ENCODE measurements around the gene KSR1.
"Not testable (repeated sequence)": the region's sequence is repeated elsewhere in the genome, so short reads cannot be mapped to it uniquely, and the experiment has no call there.

Gene KSR1

DNA sequence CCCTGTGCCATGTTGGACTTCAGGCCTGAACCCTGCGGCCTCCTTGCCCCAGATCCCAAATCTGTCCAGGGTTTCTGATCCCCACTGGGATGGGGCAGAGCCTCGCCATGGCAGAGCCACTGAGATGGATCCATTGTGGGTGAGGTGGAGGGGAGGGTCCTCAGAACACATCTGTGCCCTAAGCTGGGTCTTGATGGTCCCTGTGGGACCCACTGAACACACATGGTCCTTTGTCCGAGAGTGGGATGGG is 38.0 kb upstream of the KSR1 start:
- TF ChIP-seq, protein P1, sequence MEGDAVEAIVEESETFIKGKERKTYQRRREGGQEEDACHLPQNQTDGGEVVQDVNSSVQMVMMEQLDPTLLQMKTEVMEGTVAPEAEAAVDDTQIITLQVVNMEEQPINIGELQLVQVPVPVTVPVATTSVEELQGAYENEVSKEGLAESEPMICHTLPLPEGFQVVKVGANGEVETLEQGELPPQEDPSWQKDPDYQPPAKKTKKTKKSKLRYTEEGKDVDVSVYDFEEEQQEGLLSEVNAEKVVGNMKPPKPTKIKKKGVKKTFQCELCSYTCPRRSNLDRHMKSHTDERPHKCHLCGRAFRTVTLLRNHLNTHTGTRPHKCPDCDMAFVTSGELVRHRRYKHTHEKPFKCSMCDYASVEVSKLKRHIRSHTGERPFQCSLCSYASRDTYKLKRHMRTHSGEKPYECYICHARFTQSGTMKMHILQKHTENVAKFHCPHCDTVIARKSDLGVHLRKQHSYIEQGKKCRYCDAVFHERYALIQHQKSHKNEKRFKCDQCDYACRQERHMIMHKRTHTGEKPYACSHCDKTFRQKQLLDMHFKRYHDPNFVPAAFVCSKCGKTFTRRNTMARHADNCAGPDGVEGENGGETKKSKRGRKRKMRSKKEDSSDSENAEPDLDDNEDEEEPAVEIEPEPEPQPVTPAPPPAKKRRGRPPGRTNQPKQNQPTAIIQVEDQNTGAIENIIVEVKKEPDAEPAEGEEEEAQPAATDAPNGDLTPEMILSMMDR (IDR thresholded peaks at IDR 0.05; ENCODE audit: low read depth, low read length, missing control alignments): no peak
- Histone ChIP-seq H3K27me3 (replicated peaks) (no peaks in the 10 kb centered on the region), H3K27ac (no peak overlapping the region), H3K4me3 (ENCODE audit: low read depth, low read length) (no peak overlapping the region), H3K36me3 (replicated peaks) (no peaks in the 10 kb centered on the region)
- in situ Hi-C loops (cut with HindIII; ENCODE audit: low pct_ligation_motif_present, low sequenced_read_pairs): no loop called here
- DNase-seq: no peak

DNA sequence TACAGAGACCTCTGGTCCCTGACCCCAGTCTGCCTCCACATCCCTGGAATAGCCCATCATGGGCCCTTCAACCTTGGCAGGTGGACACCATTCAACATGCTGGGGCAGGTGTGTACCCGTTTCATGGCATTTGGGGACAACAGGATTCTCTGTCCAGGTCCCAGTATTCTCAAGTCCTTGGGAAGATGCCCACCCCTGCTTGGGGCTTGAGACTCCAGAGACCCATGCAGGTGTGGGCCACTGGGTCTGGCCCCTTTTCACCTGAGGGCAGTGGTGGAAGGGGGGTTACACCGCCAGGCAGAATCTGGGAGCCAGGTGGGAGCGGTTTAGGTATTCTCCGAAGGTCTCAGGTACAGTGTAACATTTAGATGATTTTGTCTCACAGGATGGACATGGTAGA is 37.1 kb upstream of the KSR1 start:
- H3K27ac ChIP-seq: no peak overlapping the region

DNA sequence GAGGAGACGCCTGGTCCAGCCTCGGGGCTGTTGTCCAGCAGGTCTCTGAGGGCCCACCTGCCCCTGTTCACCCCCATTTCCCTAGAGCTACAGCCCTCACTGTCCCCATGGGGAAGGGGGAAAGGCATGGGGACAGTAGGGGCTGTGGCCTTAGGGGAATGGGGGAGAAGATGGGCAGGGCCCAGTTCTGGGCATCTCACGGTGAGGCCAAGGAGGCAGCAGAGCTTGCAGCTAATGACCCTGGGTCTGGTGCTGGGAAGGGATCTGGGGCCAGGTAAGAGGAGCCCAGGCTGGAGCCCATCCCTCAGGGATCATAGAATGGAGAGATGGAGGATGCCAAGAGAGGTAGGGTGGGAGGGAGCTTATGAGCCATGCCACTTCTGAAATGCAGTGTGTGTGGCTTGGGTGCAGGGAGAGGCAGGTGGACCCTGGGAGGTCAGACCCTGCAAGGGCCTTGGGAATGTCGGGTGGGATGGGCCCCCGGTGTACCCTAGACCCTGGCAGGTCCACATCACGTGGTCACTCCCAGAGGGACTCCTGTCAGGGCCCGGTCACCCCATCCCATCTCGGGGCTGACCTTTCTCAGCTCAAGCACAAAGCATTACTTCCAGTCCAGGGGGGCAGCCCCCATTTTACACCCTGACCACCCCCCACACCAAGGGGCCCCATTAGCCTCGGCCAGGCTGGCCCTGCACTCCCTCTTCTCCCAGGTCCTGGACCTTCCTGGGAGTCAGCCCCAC is 35.9 kb upstream of the KSR1 start:
- no peak overlapping the region for H3K27ac ChIP-seq
- TF ChIP-seq, protein P1 (IDR thresholded peaks at IDR 0.05; ENCODE audit: low read depth, low read length, missing control alignments): no peak
- H3K27me3 ChIP-seq (replicated peaks): no peaks in the 10 kb centered on the region
- no peak overlapping the region for H3K4me3 ChIP-seq (ENCODE audit: low read depth, low read length)
- no peaks in the 10 kb centered on the region for H3K36me3 ChIP-seq (replicated peaks)
- in situ Hi-C loops (cut with HindIII; ENCODE audit: low pct_ligation_motif_present, low sequenced_read_pairs): no loop called here
- no peak for DNase-seq

More for the DNA sequence above, 37.1 kb upstream of the KSR1 start:
- Histone ChIP-seq H3K4me3 (ENCODE audit: low read depth, low read length) (no peak overlapping the region), H3K27me3 (replicated peaks) (no peaks in the 10 kb centered on the region), H3K36me3 (replicated peaks) (no peaks in the 10 kb centered on the region)
- DNase-seq: no peak
- in situ Hi-C loops (cut with HindIII; ENCODE audit: low pct_ligation_motif_present, low sequenced_read_pairs): no loop called here
- TF ChIP-seq, protein P1 (IDR thresholded peaks at IDR 0.05; ENCODE audit: low read depth, low read length, missing control alignments): no peak

DNA sequence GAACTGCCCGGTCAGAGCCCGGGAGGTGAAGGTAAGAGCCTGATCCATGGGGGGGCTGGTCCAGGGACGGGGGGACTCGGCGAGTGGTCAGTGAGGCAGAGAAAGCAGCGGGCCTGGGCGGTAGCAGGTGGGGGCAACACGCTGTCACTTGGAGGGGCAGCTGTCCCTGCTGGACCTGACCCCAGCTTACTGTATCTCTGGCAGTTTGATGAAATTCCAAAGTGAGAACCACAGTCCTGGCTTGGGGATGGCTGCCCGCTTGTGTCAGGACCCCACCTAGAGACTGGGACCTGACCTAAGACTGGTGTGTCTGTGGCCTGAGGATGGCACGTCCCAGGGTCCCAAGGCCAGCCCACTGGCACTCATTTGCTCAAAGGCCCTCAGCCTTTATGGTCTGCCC is 35.1 kb upstream of the KSR1 start:
- DNase-seq: no peak
- Histone ChIP-seq H3K27ac (no peak overlapping the region), H3K4me3 (ENCODE audit: low read depth, low read length) (no peak overlapping the region), H3K36me3 (replicated peaks) (no peaks in the 10 kb centered on the region), H3K27me3 (replicated peaks) (no peaks in the 10 kb centered on the region)
- TF ChIP-seq, protein P1 (IDR thresholded peaks at IDR 0.05; ENCODE audit: low read depth, low read length, missing control alignments): no peak
- in situ Hi-C loops (cut with HindIII; ENCODE audit: low pct_ligation_motif_present, low sequenced_read_pairs): no loop called here

DNA sequence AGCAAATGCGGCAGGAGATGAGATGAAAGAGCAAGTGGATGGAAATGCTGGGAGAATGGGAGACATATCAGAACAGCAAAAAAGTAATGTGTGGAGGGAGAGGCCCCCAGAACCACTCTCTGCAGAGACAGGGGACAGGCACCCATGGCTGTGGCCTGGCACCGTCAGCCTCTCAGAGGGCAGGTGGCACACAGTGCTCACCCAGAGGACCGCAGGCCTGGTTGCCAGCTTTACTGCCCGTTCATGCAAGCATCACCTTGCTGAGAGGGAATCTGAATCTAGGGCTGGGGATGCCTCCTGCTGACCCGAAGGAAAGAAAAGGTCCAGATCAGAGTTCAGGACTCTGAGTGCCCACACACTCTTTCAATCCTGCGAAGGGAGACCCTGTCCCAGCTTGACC is 34.6 kb upstream of the KSR1 start:
- in situ Hi-C loops (cut with HindIII; ENCODE audit: low pct_ligation_motif_present, low sequenced_read_pairs); H3K4me3 ChIP-seq (ENCODE audit: low read depth, low read length); H3K27me3 ChIP-seq (replicated peaks); DNase-seq; H3K36me3 ChIP-seq (replicated peaks); H3K27ac ChIP-seq: not testable (repeated sequence)

DNA sequence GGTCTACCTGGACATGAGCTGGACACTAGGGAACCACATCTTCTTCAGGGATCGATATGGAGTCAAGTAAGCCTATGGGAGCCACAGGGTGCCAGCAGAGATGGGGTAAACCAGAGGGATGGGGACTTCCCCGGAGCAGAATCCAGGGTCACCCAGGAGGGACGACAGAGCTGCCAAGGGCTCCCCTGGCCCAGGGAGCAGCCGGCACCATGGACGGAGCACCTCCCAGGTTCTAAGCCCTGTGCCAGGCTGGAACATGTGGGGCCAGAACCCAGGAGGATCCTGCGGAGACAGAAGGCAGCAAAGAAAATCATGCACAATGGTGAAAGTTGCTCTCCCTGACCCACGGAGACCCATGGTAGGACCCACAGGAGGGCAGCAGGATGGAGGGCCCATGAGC is 33.6 kb upstream of the KSR1 start:
- no peak for DNase-seq
- TF ChIP-seq, protein P1 (IDR thresholded peaks at IDR 0.05; ENCODE audit: low read depth, low read length, missing control alignments): no peak
- Histone ChIP-seq H3K36me3 (replicated peaks) (no peaks in the 10 kb centered on the region), H3K27me3 (replicated peaks) (no peaks in the 10 kb centered on the region), H3K4me3 (ENCODE audit: low read depth, low read length) (no peak overlapping the region), H3K27ac (no peak overlapping the region)
- in situ Hi-C loops (cut with HindIII; ENCODE audit: low pct_ligation_motif_present, low sequenced_read_pairs): no loop called here
